HuH-7.5 (cell line): ENCODE data around the gene PTPRD.
"Not testable (repeated sequence)": the region's sequence is repeated elsewhere in the genome, so short reads cannot be mapped to it uniquely, and the experiment has no call there.

ENCODE experiments used
- DNase-seq: peaks from one replicate; pipeline ENCODE4 v3.0.0; 2011; ENCODE audit warnings: low spot score

Gene PTPRD

DNA sequence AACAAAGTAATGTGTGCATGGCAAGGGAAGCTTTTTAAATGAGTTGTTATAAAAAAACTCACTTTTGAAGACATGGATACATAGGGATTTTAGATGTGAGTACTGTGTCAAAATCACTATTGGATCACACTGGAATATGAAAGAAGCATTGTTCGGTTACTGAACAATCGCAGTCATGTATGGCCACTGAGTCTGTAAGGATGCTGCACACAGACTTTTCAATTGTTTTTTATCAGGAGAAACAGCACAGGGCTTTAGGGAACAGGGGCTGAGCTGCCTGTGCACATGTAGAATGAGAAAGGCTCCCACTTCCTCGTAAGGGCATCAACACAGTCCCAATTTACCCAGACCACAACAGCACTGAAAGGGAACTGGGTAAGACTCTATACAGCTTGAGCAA is 1479.3 kb downstream of the PTPRD start:
- no peak for DNase-seq

GRCh38 chr9:9124616-9125015 is 1488.2 kb downstream of the PTPRD start:
- DNase-seq, result no peak

DNA sequence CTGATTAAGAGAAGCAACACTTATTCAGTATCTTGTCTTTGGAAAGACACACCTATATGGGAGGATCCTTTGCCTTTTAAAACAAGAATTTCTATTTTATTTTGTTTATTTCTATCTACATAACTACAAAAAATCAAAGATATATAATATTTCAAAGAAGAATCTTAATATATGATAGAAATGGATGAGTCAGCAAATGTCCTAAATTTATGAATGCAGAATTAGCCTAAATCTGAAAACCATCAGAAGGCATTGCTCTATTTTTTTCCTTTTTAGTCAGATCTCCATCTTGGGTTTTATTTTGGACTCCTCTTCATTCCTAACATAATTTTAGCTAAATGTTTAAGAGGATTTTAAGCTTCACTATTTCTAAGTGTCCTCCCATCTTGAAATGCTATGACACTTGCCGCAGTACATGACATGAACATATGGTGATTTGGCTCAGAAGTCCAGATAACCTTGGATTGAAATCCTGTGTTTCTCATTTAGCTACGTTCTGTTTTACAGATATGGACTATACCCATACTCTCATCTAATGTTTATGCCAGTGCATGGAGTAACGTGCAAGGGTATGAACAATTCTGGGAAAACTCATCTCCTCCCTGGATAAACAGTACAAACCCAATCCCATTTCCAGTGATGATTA is 1490.4 kb downstream of the PTPRD start:
- DNase-seq, result no peak

DNA sequence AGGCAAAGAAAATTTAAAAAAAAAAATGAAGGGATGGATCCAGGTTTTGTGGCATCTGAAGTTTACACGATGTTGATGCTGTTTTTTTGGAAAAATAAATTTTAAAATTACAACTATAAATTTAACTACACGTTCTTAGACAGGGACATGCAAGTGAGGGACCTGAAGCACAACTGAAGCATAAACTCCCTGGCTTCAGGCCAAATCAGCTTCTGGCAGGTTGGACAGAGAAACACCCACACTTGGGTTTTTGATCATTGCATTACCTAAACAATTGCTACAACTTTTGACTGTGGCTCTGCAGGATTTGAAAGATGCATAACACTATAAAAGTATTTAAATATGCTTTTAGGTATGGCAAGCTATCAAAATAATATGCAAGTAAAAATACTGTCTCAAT is 1494.9 kb downstream of the PTPRD start:
- DNase-seq, result no peak

DNA sequence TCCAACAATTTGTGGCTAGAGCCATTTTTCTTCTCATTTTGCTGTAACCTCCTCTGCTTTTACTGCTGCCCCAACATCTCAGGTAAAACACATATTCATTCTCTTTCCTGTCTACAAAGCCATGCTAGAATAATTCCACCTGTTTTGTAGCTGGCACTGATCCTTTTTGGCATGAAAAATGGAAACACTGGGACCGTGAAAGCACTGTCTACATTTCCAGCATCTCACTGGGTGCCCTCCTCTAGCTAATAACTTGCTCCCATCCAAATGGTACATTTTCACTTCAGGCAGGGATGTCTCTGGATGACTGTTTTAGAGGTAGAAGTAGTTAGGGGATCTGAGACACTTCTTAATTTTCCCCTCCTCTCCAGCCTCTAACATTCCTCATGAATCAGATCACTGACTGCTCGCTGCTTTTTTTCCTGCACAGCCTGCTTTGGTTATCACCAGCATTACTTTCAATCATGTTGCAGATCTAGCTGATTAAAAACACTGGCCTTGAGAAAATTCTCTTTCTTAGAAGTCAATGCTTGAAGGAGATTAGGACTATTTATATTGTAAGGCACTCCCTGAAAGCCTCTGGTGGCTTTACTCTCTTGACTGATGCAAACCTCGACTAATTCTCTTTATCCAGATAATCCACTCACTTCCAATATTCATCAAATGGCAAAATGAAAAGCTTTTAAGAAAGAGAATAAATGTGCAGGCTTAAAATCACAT is 1500.6 kb downstream of the PTPRD start:
- no peak for DNase-seq

DNA sequence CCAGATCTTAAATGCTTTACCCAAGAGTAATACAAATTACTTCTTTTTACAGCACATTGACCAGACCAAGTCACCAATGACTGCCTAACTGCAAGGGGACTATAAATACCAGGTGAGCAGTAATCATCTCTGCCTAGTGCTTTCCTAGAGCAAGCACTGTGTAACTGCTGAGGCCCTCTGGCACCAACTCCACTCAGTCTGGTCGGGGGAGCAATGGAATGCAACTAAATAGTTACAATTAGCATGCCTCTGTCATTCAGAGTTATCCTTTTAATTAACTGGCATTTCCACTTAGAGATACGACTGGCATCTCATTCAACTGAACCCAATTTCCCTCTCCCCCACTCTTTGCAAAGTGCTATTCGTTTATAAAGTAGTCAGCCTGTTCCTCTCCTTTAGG is 1504.2 kb downstream of the PTPRD start:
- no peak for DNase-seq

DNA sequence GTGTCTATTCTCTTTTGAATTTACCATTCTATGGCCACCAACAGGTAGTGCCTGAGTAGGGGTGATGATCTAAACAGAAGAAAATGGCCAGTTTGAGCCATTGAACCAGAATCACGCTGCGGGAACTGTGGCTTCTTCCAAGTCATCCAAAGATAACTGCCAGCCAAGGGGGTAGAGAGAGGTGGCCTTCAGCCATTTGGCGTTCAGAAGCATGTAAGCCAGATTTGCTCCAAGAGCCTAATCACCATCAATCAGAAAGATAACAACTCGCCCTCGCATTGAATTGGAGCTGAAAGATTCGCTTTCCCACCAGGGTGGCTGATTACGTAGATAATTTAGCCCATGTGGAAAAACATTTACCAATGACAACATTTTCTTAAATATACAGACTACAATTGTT is 1510.5 kb downstream of the PTPRD start:
- DNase-seq, result no peak

- no peak for DNase-seq
Observed at GRCh38 chr9:9100070-9100469, 1512.7 kb downstream of the PTPRD start.

- DNase-seq, result no peak
Observed at GRCh38 chr9:9099646-9100045, 1513.2 kb downstream of the PTPRD start.

- DNase-seq, result not testable (repeated sequence)
Observed at GRCh38 chr9:9097254-9097653, 1515.5 kb downstream of the PTPRD start.

DNA sequence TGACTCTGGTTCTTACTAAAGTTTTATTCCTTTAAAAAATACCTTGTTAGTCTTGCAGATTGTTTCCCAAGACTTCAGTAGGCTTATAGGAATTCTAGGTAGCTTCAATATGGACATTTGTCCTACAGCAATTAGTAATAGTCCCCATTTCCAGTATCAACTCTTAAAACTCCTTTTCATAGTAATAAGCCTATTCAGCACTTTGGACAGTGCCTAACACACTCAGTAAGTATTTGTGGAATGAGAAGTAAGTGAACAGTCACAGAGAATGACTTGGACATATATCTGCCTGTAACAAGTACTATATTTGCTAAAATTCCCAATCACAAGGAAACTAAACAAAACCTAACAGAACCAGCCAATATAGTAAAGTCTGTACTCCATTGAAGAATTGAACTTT is 1521.4 kb downstream of the PTPRD start:
- no peak for DNase-seq

DNA sequence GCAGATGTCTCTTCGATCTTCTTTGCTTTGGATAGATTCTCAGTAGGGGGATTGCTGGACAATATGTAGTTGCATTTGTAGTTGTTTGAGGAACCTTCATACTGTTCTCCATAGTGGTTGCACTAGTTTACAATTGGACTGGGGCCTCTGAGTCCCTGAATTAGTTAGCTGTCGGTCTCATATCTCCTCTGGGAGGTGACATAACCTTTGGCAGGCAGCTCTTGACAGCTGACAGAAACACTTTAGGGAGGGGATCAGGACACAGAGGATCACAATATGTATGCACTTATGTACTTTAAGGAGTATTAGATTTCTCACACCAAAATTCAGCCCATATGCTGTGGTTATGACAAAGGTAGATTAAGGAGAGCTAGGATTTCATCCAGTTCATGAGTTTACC is 1533.3 kb downstream of the PTPRD start:
- no peak for DNase-seq

DNA sequence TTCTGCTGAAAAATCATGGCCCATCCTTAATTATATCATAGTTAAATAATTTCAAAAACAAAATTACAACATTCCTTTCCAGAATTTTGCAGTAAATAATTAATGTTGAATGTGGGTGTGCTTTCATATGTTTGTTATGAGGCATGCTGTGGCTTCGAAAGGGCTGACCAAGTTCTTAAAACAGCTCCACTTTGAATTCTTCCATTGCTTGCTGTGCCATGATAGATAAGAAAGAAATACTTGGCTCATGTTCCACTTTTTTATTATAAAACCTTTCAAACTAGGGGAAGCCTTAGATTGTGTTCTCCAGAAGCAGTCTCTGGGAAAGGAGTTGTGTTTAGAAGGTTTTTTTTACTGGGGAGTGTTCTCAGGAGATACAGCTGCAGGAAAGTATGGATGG is 1534.5 kb downstream of the PTPRD start:
- no peak for DNase-seq

GRCh38 chr9:9061627-9062026 is 1551.2 kb downstream of the PTPRD start:
- DNase-seq, result no peak

- no peak for DNase-seq
Observed at GRCh38 chr9:9054354-9054992, 1558.3 kb downstream of the PTPRD start.

GRCh38 chr9:9045572-9045971 is 1567.2 kb downstream of the PTPRD start:
- no peak for DNase-seq

DNA sequence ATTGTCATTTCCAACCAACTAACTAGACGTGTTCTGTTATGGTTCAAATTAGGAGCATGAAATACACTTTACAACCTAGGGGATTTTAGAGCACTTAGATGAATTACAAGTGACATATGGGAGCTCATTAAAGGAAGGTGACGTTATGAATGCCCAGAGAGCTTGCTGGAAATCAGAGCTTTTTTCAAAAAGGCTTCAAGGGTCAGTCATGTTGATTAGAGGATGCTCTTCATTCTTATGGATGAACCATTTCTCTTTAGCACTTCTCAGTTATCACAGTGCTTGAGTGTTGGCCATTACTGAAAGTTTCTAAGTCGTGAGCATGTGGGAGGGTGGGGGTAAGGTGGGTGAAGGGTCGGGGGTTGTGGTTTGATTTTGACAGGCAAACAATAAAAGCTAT is 1567.7 kb downstream of the PTPRD start:
- no peak for DNase-seq

DNA sequence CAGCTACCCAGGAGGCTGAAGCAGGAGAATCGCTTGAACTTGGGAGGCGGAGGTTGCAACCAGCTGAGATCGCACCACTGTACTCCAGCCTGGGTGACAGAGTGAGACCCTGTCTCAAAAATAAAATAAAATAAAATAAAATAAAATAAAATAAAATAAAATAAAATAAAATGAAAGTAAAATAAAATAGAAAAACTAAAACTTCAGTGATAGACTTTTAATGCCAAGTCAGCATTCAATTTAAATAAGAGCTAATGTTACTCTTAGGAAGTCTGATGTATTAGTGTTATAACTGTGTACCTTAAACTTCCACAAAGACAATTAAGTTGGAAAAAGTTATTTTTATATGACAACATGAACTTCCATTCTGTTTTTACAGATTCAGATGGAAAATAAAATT is 1569.0 kb downstream of the PTPRD start:
- not testable (repeated sequence) for DNase-seq

DNA sequence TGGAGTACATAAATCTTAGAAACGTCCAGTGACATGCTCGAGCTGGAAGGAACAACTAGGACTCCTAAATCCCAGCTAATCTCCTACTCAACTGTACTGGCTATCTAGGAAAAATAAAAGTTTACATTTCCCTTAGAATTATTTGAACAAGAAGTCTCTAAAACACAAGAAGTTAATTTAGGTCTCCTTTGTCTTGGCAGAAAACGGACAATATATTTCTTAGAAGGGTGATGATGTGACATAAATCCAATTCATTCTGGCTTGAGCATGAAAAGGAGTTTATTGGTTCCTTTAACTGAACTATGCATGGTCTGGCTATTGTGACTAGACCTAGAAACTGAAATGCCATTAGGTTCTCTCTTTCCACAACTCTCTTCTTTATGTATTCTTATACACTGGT is 1571.0 kb downstream of the PTPRD start:
- no peak for DNase-seq

DNA sequence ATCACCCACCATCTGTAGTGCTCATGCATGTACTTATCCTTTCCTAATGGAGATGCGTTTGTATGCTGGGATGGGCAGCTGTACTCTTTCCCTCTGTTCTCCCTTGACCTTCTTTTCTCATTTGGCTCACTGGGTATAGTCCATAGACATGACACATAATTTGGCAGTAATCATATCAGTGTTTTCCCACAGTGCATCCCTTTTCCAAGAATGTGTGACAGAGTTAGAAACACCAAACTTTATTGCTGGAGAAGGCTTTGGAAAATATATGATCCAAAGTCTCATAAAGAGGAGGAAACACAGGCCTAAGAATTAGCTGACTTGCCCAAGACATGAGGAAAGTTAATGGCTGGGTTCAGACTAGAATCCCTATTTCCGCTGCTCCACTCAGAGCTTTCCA is 1579.8 kb downstream of the PTPRD start:
- DNase-seq, result no peak

GRCh38 chr9:9016597-9016996 is 1596.2 kb downstream of the PTPRD start:
- DNase-seq, result no peak

DNA sequence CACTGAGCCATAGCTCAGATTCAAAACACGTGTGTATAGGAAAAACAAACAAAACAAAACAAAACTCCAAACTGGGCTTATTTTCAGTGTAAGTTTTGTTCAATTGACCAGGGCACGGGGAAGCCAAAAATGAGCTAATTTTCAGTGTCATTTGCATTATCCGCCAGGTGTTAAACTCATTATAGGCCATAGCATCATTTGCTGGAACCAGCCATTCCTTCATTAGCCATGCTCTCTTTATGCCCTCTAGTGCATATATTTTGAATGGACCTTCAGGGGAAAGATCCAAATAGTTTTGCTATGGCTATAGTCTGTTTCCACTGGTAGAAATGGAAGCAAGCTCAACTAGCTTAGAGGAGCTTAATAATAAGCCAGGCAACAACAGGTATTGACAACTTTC is 1608.0 kb downstream of the PTPRD start:
- no peak for DNase-seq

GRCh38 chr9:9002826-9003583 is 1609.8 kb downstream of the PTPRD start:
- no peak for DNase-seq
